HL-60 (cell line): ENCODE measurements around the gene EYA2.

Experiments
- DNase-seq, 2 experiments: peaks; one replicate each; pipeline ENCODE4 v3.0.0-alpha.2; 2010 to 2020; ENCODE audit warnings: low read depth in 1 of 2, low spot score in 1 of 2
- H3K27ac ChIP-seq: fragments of 250-450 bp; sonication (Bioruptor Pico); replicated peaks from 2 replicates; pipeline ENCODE4 v1.5.1; 2020; ENCODE audit warnings: mild to moderate bottlenecking, moderate library complexity
- H3K27me3 ChIP-seq: fragments of 250-450 bp; sonication (Bioruptor Pico); 2 replicates; pipeline ENCODE4 v1.5.1; 2021; ENCODE audit warnings: mild to moderate bottlenecking, moderate library complexity; ENCODE audit not compliant: insufficient read depth, poor library complexity, severe bottlenecking
- H3K4me3 ChIP-seq: replicated peaks from 2 replicates; pipeline ENCODE4 v1.5.1; 2011; ENCODE audit warnings: mild to moderate bottlenecking, control low read depth, low read length; ENCODE audit not compliant: insufficient read depth
- CTCF ChIP-seq: IDR thresholded peaks from one replicate; pipeline ENCODE4 v1.5.1; 2011; ENCODE audit warnings: low read length, control low read depth, inconsistent platforms; ENCODE audit not compliant: insufficient read depth
- GABPA ChIP-seq: IDR thresholded peaks from 2 replicates; pipeline ENCODE4 v1.6.1; 2012; ENCODE audit warnings: low read depth
- POLR2AphosphoS5 ChIP-seq: IDR thresholded peaks from 2 replicates; pipeline ENCODE4 v1.6.1; 2012; ENCODE audit warnings: low read depth
- SPI1 ChIP-seq: IDR thresholded peaks from 2 replicates; pipeline ENCODE4 v1.6.1; 2012; ENCODE audit warnings: low read depth, mild to moderate bottlenecking, borderline replicate concordance
- TF ChIP-seq, protein P1 (sequence below): IDR thresholded peaks from 2 replicates; pipeline ENCODE4 v1.6.1; 2012; ENCODE audit warnings: low read depth; ENCODE audit not compliant: insufficient replicate concordance

Gene EYA2

DNA sequence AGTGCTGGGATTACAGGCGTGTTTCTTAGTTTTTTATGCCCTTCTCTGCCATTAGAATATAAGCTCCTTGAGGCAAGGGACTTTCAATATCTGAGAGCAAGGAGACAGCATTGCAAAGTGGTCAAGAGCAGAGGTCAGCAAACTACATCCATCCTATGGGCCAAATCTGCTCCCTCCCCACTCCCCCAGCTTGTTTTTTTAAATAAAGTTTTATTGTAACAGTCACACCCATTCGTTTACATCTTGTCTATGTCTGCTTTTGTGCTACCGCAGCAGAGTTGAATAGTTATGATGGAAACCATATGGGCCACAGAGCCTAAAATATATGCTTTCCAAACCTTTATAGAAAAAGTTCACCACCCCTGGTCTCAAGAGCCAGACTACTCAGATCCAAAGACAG lies 227.9 kb downstream of the EYA2 start:
- DNase-seq: no peak
- no peak overlapping the region for H3K27ac ChIP-seq
- TF ChIP-seq POLR2AphosphoS5 (no peak), GABPA (no peak), CTCF (no peak), SPI1 (no peak)
- TF ChIP-seq, protein P1, sequence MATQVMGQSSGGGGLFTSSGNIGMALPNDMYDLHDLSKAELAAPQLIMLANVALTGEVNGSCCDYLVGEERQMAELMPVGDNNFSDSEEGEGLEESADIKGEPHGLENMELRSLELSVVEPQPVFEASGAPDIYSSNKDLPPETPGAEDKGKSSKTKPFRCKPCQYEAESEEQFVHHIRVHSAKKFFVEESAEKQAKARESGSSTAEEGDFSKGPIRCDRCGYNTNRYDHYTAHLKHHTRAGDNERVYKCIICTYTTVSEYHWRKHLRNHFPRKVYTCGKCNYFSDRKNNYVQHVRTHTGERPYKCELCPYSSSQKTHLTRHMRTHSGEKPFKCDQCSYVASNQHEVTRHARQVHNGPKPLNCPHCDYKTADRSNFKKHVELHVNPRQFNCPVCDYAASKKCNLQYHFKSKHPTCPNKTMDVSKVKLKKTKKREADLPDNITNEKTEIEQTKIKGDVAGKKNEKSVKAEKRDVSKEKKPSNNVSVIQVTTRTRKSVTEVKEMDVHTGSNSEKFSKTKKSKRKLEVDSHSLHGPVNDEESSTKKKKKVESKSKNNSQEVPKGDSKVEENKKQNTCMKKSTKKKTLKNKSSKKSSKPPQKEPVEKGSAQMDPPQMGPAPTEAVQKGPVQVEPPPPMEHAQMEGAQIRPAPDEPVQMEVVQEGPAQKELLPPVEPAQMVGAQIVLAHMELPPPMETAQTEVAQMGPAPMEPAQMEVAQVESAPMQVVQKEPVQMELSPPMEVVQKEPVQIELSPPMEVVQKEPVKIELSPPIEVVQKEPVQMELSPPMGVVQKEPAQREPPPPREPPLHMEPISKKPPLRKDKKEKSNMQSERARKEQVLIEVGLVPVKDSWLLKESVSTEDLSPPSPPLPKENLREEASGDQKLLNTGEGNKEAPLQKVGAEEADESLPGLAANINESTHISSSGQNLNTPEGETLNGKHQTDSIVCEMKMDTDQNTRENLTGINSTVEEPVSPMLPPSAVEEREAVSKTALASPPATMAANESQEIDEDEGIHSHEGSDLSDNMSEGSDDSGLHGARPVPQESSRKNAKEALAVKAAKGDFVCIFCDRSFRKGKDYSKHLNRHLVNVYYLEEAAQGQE: no peak
- H3K4me3 ChIP-seq: no peak overlapping the region
- H3K27me3 ChIP-seq: no peaks in the 10 kb centered on the region

DNA sequence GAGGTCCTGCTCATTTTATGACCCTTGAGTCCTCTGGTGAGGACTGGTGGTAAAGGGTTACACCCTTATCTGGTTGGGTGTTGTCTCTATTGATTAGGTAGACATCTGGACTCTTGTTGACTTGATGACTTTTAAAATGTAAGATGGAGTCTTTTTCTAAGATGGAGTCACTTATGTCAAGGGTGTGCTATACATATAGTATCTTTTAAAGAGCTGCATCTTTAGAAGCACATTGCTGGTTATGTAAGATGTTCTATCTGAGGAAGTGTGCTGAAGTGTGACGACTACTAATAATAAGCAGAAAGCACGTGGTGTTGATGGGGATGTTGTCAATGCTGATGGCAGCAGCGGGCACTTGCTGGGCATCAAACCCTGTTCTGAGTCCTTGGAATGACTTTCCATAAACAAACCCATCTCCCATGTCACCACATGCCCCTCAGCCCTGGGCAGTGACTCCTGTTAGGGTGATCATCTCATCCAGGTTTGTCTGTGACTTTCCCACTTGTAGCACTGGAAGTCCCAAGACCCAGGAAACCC lies 229.6 kb downstream of the EYA2 start:
- Histone ChIP-seq H3K4me3 (no peak overlapping the region), H3K27ac (peak overlapping the region; percentile 62), H3K27me3 (no peaks in the 10 kb centered on the region)
- DNase-seq: peak; percentile 52 to 63
- TF ChIP-seq SPI1 (peak; percentile 22; the same call in 1 of the 2 replicates), POLR2AphosphoS5 (no peak), GABPA (no peak)
- TF ChIP-seq, protein P1: no peak

- Histone ChIP-seq H3K4me3 (no peak overlapping the region), H3K27me3 (no peaks in the 10 kb centered on the region), H3K27ac (peak overlapping the region; percentile 44)
- no peak for DNase-seq
- TF ChIP-seq POLR2AphosphoS5: no peak
- no peak for TF ChIP-seq CTCF
- TF ChIP-seq SPI1: no peak
- no peak for TF ChIP-seq GABPA
- TF ChIP-seq, protein P1: no peak
Measured at GRCh38 chr20:47125508-47125757, 230.8 kb downstream of the EYA2 start.
